Amniotic epithelial cell (primary cell): ENCODE results near the gene TIGD6.
"Not testable (repeated sequence)": the region's sequence is repeated elsewhere in the genome, so short reads cannot be mapped to it uniquely, and the experiment has no call there.

Experiments used
- DNase-seq: peaks from one replicate; pipeline ENCODE4 v3.0.0-alpha.2; 2010; ENCODE audit warnings: low read depth

TIGD6 gene

GRCh38 chr5:149969181-149969930 is 31.1 kb downstream of the TIGD6 start:
- DNase-seq = no peak

- DNase-seq = no peak
Measured at GRCh38 chr5:149966946-149967345, 33.5 kb downstream of the TIGD6 start.

DNA sequence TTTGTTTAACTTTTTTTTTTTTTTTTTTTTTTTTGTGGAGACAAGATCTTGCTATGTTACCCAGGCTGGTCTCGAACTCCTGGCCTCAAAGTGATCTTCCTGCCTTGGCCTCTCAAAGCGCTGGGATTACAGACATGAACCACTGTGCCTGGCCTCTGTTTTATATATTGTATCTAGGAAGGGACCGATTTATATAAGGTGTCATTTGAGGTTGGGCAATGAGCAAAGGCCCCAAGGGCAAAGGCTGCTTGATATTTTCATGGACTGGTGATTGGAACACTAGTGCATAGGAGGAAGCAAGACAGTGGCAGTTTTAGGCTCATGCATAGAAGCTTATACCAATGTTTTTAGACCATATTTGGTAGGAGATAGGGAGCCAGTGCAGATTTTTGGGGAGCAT is 36.7 kb downstream of the TIGD6 start:
- DNase-seq = no peak

DNA sequence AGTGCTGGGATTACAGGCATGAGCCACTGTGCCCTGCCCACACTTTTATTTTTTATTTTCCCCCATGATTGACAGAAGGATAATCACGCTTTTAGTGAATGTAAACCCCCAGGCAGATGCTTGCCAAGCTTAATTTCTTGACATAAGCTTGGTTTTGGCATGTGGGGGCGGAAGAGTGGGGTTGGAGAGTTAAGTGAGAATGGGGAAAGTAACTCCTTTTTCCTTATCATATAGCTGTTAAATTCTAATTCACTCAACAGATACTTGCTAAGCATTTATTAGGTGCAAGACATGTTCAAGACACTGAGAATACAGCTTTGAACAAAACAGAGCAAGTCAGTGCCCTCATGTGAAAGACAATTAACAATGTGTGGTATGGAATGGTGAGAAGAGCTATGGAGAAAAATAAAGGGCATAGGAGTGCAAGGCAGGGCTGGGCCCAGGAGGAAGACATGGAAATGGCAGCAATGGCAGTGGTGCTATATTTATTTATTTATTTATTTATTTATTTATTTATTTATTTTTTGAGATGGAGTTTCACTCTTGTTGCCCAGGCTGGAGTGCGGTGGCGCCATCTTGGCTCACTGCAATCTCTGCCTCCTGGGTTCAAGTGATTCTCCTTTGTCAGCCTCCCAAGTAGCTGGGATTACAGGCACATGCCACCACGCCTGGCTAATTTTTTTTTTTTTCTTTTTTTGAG is 37.7 kb downstream of the TIGD6 start:
- DNase-seq = no peak

- DNase-seq = peak; percentile 76
Measured at GRCh38 chr5:149961957-149962409, 38.5 kb downstream of the TIGD6 start.

DNA sequence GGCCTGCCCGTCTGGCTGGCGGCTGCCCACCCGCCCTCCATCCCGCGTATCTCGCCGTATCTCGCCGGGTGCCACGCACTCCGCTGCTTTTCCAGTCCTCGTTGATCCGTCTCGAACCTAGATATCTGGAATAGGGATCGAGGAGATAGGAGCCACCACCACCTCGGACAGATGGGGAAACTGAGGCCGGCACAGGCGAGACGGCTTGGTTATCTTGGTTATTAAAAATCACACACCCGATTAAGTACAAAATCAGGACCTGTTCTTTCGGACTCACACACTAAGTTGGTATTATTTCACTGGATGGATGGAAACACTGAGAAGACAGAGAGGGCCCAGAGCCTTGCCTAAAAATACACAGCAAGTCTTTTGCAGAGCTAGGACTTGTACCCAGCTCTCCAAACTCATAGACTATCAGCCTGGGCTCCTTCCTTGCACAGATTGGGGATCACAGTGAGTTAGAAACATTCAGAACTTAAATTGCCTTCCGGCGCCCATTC is 39.2 kb downstream of the TIGD6 start:
- no peak for DNase-seq

DNA sequence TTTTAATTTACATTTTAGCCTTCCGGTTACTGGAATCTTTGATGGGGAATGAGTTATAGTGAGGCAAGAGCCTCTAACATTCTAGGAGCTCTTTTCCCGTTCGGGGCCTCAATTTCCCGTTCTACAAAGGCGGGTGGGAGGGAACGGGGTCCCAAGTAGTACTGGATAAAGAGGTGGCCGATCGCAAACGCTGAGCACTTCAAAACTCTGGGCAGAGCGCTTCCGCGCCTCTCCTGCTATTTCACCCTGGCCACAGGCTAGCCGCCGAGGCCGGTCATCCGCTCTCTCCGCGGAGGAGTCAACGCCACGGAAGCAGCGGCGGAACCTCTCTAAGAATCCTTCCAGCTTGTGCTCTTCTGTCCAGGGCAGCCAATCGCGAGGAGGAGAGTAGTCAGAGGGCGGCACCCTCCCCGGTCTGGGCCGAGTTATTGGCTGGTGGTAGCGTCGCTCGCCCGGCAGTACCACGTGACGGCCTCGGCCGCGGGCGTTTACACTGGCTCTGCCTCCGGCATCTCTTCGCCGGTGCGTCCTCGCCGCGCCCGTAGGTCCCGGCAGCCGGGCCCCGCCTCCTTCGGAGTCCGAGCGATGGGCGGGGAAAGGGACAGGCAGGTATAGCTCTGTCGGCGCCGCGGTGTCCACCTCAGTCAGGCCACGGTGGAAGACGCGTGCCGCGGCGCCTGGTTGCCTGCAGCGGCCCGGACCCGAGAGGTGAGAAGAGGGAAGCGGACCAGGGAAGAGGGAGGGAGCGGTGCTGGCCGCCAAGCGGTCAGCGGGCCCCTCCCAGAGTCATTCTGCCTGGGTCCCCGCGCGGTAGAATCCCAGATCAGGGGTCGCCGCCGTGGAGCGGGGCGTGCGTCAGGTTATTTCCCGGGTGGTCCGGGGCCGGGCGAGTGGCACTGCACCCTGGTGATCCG is 39.9 kb downstream of the TIGD6 start, which contains the start of gene SLC26A2:
TSS of gene SLC26A2 (plus strand) at position 487 of the 914 bp plus-strand sequence. CDS start 16,895 bp downstream, outside the sequence.
- DNase-seq = peak; percentile 98

- DNase-seq = peak; percentile 84
Measured at GRCh38 chr5:149959406-149960236, 40.8 kb downstream of the TIGD6 start.

GRCh38 chr5:149957855-149958254 is 42.6 kb downstream of the TIGD6 start:
- DNase-seq = no peak

DNA sequence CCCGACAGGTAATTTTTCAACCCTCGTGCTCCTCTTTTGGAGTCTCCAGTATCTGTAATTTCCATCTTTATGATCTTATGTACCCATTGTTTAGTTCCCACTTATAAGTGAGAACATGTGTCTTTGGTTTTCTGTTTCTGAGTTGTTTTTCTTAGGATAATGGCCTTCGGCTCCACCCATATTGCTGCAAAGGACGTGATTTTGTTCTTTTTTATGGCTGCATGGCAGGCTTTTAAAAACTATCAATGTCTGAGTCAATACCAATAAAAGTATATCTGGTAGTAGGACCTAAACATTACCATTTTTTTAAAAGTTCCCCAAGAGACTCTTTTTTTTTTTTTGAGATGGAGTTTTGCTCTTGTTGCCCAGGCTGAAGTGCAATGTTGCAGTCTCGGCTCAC is 43.8 kb downstream of the TIGD6 start:
- DNase-seq = no peak

GRCh38 chr5:149954798-149955197 is 45.7 kb downstream of the TIGD6 start:
- DNase-seq = no peak

DNA sequence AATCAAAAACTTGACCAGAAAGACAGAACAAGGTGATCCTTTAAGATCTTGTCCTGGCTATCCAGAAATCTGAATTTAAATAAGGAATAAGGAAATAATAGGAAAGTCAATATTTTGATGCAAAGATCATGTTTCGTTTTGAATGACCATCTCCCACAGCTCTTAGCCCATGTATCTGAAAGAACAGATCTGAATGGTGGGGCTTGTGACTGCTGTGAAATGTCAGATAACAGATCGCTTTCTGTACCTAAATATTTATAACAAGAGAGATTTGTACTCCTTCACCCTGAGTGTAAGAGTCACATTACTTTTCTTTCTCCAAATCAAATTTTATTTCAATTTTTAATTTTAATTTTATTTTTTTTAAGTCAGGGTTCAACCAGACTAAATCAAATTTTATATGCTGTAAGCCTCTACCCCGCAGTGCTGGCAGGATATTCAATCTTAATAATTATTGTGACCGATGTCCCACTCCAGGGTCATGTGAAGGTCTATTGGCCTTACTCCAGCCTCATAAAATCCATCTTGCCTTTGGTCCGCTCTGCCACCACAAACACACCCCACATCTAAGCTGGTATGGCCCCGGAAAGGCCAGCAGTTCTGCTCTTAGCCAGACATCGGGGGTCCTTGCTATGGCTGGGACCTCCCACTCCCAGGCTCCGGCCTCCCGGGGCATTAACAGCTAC is 46.9 kb downstream of the TIGD6 start:
- no peak for DNase-seq

DNA sequence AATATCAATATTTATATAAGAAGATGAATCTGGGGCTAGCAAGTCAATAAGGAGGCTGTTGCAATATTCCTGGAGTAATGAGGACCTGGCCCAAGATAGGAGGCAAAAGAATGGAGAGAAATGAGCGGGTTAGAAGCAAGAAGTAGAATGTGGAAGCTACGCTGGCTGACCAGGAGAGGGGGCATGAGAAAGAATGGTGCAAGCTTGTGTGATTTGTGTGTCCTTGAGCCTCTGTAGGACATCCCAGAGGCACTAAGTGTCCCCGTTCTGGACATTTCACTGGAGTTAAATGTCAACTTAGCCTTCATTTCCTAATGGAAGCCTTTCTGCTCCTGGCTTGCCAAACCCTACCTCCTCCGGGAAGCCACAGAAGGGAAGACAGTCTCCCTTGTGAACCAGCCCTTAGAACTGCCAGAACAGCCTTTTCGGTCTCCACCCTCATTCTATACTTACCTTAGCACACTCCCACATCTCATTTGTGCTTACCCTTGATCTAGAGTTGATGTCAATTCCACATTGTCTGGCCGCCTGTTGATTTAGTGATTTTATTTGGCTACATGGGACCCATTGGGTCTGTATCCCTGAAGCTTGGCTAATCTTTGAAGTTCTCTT is 49.2 kb downstream of the TIGD6 start:
- DNase-seq = no peak

DNA sequence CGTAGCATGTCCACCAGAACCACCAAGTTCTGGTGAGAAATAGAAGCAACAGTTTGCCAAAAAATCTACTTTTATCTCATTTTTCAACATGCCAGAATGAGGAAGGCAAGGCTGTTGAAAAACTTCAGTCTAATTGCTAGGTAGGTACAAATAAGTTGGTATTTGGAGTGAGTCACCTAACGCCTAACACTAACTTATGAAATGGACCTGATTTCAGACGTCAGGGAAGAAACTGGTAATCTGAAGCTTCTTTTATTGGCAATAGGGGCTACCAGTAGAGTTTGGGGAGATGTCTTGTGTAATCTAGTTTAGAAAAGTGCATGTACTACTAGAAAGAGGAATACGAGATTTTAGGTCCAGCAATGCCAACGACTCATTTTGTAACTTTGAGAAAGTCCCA is 51.5 kb downstream of the TIGD6 start:
- DNase-seq = no peak

- no peak for DNase-seq
Measured at GRCh38 chr5:149946118-149946517, 54.3 kb downstream of the TIGD6 start.

DNA sequence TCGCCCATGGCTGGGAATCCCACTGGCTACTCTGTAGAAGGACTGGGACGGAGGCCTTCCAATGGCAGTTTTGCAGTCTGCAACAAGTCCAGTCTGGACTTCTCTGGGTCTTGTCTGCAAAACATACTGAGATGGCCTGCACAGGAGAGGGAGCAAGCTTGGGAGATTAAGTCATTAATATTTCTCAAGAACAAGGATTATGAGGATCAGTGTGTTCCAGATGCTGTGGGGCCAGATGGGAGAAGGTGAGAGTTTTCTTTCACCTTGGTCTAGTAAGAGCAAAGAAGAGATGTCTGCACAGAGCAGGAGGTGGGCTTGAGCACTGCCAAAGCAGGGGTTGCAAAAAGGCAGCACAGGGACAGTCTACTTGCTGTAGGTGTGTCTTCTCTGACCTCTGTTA is 55.8 kb downstream of the TIGD6 start, which contains the start of gene PDE6A:
TSS of gene PDE6A (minus strand) at position 128 of the 400 bp plus-strand sequence. CDS start at position 8, 120 bp downstream.
- DNase-seq = peak; percentile 77

DNA sequence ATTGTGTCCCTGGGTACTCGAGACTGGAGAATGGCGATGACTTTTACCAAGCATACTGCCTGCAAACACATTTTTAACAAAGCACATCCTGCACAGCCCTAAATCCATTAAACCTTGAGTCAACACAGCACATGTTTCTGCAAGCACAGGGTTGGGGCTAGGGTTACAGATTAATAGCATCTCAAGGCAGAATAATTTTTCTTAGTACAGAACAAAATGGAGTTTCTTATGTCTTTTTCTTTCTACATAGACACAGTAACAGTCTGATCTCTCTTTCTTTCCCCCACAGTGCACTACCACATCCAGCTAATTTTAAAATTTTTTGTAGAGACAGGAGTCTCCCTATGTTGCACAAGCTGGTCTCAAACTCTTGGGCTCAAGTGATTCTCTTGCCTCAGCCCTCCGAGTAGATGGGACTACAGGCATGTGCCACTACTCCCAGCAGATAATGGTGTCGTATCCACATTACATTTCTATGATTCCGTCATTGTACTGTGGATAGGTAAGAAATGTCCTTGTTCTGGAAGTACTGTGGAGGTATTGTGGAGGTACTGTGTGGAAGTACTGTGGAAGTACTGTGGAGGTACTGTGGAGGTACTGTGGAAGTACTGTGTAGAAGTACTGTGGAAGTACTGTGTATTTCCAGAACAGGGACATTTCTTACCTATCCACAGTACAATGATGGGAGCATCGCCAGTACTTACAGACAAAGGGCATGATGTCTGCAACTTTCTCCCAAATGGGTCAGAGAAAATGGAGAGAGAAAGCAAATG is 57.1 kb downstream of the TIGD6 start:
- not testable (repeated sequence) for DNase-seq
